Left cardiac atrium (tissue), 4 donors: ENCODE results near the gene TIAM1. TPM values are rescaled to one million over a fixed set of nuclear protein-coding genes. Genes with fewer than 3 reads are reported as not detected.

Experiments used
- ATAC-seq, 2 donors: fragments of 200-7000 bp; cut with Tn5 transposase; one replicate each; pipeline ENCODE4 v1.9.1; 2020; ENCODE audit warnings: mild to moderate bottlenecking in 2 of 2, moderate library complexity in 2 of 2
- DNase-seq: peaks from one replicate; pipeline ENCODE4 v3.0.0-alpha.2; 2020
- intact Hi-C, 2 donors: fragments of 100-400 bp; cut with DNase I; formaldehyde crosslinking; loops; one replicate each; pipeline versions ENCODE4 v1.14.1 to v1.15.1; 2022 to 2023
- total RNA-seq, 2 donors: library from RNA; stranded (reverse); fragmentation: NEBNext Ultra II Directional; extraction: Animal tissue kit (Norgen Biotek cat#: 25700); gene quantifications; one replicate each; pipeline ENCODE4 v1.2.1, GENCODE V29; 2021
- donor health status: DM: no; HTN: yes; CAD: no.
- donor health status: DM: no; HTN: yes; CAD: no; lungs with severe emphysema.
- donor health status: DM: yes; HTN: yes; CAD: no.
- donor health status: Dilated cardiomyopathy.

Gene TIAM1
- total RNA-seq, 2 donors from 2014 or later: 5.0 to 6.7 TPM

DNA sequence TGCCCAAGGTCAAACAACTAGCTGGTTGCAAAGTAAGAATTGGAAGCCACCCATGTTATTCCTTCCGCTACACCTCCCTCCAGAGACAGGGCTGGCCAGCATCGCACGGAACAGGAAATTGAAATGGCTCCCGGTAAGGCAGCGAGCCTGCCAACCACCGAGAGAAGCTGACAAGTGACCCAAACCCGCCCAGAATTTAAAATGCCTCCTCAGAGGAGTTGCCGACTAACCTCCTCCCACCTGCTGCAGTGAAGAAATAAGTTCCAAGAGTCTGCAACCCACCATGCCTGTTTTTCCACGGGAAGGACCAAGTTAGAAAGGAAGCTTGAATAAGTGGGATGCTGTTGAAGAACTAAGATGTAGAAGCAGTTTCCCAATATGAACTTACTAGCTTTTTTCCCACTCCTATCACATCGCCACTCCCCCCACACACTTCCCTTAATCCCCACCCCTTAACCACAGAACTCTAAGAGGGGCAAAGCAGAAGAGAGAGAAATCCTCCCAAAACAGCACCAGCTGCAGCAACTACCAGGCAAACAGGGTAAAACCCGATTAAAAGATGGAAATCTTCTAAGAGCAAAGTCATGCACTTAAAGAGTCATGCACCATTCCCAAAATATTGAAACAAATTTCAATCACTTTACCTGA lies 78.6 kb downstream of the TIAM1 start:
- ATAC-seq: peak; percentile 66 to 77
- peak; percentile 46 for DNase-seq
- intact Hi-C loops: no loop called here

GRCh38 chr21:31264574-31264973 lies 79.5 kb downstream of the TIAM1 start:
- ATAC-seq (no peak), DNase-seq (no peak)
- intact Hi-C loops: no loop called here

- ATAC-seq (peak; percentile 21 to 58), DNase-seq (no peak)
- intact Hi-C loops: no loop called here
These were observed 81.3 kb downstream of the TIAM1 start for GRCh38 chr21:31262728-31263127.

DNA sequence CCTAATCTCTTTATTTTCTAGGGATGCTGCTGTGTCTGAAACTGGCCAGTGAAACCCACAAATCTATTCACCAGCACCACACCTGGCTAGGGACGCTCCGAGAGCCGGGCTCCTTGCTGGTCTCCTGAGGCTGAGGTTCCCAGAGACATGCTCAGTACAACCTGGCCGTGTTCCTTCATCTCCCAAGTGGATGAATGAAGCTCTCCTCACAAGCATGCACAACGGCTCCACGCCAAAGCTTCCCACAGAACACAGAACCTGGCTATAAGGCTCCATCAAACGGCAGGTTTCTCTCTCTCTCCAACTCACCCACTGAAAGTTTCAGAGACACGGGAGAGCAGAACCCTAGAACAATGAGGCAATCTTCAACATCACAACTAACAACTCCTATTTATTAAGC lies 82.3 kb downstream of the TIAM1 start:
- DNase-seq (no peak), ATAC-seq (no peak)
- intact Hi-C loops: no loop called here

DNA sequence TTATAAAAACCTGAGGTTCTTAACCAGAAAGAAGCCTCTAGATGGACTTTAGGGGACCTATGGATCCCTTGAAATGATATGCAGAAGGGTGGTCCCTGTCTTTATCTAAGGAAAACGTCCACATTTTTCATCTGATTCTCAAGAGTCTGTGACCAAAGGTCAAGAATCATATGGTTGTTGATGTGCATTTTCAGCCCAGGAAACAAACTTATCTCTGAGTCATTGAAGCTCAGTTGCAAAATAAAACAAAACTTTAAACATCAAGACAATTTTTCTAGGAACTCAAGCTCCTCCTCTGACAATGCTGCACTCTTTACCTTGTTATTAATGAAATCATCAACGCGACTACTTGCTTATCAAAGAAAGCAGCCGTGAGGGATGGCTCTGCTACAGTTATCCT lies 83.3 kb downstream of the TIAM1 start:
- peak in 1 of 2 donors; percentile 26 for ATAC-seq
- intact Hi-C loops: no loop called here
- DNase-seq: no peak

DNA sequence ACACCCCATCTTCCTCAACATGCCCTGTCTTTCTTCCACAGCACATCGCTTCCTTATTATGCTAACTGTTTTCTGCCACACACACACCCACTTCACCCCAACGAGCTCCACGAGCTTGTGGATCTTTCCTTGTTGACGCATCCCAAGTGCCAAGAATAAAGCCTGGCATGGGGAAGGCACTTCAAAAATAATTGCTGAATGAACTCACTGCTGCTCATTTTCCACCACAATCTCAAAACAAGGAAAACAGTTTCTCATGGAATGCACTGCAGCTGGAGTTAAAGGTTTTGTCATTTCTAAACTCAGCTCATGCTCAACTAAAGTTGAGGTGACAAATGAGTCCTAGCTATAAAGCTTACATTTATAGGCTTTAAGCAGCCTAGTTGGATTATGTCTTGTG lies 86.0 kb downstream of the TIAM1 start:
- intact Hi-C loops: no loop called here
- ATAC-seq: peak in 1 of 2 donors; percentile 17
- DNase-seq: no peak

DNA sequence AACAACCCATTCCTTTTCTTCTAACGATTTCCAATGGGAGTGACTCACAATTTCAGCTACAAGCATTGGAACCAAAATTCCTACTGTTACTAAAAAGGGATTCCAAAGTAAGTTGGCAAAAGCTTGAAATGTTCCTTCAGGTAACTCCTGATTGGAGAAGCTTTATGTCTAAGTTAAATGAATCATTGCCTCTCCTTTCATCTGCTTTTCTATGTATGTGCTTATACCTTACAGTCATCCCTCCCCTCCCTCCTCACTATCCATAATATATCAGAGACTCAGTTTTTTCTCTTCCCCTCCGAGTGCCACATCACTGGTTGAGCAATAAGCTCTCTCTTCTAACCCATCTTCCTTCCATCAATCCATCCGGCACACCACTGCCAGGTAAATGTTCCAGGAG lies 86.8 kb downstream of the TIAM1 start:
- DNase-seq: no peak
- no peak for ATAC-seq
- intact Hi-C loops: no loop called here

DNA sequence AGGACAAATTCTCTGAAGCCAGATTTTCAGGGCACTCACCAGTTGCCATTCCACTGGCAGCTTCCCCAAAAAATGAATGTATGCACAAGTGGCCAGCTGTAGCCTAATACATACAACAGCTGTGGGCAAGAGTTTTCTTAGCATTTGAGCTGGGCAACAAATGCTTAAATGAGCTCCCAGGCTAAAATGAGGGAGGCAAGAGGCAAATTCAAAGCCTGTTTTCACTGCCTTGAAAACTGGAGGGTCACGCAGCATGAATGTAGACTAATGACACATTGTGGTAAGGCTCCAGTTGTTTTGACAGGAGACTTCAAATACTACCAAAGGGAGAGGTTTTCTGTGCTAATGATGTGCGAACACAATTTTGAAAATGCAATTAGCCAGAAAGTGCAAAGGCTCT lies 88.2 kb downstream of the TIAM1 start:
- ATAC-seq: no peak
- no peak for DNase-seq
- intact Hi-C loops: no loop called here

GRCh38 chr21:31255036-31255435 lies 89.0 kb downstream of the TIAM1 start:
- intact Hi-C loops: no loop called here
- no peak for ATAC-seq
- no peak for DNase-seq

GRCh38 chr21:31254131-31254530 lies 89.9 kb downstream of the TIAM1 start:
- DNase-seq (no peak), ATAC-seq (no peak)
- intact Hi-C loops: no loop called here

DNA sequence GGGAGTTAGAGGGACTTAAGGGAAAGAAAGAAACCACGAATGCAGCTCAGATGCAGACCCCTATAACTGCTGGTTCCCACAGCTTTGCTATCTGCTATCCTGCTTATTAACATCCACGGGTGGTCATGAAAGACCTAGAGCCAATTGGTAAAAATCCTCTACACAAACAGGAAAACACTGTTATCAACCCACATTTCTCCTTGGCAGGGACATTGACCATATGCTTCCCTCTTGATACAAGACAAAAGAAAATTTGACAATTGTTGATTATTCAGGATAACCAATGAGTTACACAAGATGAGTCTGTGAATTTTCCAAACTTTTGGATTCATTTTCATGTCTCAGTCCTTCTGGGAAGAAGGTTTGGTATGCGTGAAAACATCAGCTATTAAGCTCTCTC lies 90.4 kb downstream of the TIAM1 start:
- DNase-seq (no peak), ATAC-seq (no peak)
- intact Hi-C loops: no loop called here

GRCh38 chr21:31252611-31253010 lies 91.5 kb downstream of the TIAM1 start:
- intact Hi-C loops: no loop called here
- DNase-seq: no peak
- no peak for ATAC-seq

GRCh38 chr21:31252091-31252490 lies 92.0 kb downstream of the TIAM1 start:
- no peak for DNase-seq
- intact Hi-C loops: no loop called here
- ATAC-seq: no peak

GRCh38 chr21:31251686-31252085 lies 92.4 kb downstream of the TIAM1 start:
- intact Hi-C loops: no loop called here
- DNase-seq (no peak), ATAC-seq (no peak)

- intact Hi-C loops: no loop called here
- no peak for DNase-seq
- no peak for ATAC-seq
These were observed 95.5 kb downstream of the TIAM1 start for GRCh38 chr21:31248598-31248997.

DNA sequence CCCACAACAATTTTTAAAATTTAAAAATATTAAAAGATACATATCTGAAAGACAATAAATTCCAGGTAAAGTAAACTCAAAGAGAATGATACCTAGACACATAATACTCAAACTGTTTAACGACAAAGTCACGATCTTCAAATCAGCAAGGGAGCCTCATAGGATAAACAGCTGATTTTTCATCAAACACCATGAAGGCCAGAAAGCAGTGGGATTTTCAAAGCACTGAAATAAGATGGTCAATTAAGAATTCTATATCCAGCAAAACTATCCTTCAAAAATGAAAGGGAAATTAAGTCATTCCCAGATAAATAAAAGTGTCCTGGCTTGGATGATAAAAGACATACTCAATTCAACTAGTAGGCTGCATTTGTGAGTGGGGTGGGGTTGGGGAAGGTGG lies 100.5 kb downstream of the TIAM1 start:
- intact Hi-C loops: no loop called here
- ATAC-seq: no peak
- no peak for DNase-seq

DNA sequence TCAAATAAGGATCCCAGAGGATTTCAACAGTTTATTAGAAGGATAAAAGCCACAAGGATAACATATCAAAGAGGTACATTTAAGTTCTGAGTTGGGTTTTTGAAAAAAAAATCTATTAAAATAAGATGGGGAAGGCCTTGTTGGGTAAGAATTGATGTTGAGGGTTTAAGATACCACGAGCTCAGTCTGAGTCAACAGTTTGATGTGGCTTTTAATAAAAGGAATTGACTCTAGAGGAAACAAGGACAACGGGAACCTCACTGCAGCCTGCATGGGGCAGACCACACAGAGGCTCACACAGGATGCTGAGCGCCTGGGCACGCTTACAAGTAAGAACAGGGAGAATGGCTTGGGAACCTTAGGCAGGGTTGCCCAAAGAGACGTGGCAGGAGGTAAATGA lies 107.5 kb downstream of the TIAM1 start:
- ATAC-seq (no peak), DNase-seq (no peak)
- intact Hi-C loops: no loop called here

- DNase-seq (no peak), ATAC-seq (no peak)
- intact Hi-C loops: no loop called here
These were observed 108.2 kb downstream of the TIAM1 start for GRCh38 chr21:31235671-31236450.

DNA sequence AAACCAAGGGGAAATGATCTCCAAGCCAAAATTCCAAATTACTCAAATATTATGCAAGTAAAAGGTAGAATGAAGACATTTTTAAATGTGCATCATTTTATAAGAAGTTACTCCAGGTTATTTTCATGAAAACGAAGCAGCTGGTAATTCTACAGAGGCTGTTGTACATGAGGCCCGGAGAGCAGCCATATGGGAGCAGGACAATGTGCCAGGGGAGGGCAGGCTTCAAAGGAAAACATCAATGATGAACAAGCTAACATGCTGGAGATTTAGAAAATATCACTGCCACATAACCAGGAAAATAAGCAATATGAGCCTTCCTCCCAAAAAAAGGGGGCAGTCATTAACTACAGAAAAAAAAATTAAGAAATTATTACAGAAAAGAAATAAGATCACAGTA lies 109.1 kb downstream of the TIAM1 start:
- no peak for DNase-seq
- ATAC-seq: no peak
- intact Hi-C loops: no loop called here

- ATAC-seq (no peak), DNase-seq (no peak)
- intact Hi-C loops: no loop called here
These were observed 110.3 kb downstream of the TIAM1 start for GRCh38 chr21:31233711-31234110.

DNA sequence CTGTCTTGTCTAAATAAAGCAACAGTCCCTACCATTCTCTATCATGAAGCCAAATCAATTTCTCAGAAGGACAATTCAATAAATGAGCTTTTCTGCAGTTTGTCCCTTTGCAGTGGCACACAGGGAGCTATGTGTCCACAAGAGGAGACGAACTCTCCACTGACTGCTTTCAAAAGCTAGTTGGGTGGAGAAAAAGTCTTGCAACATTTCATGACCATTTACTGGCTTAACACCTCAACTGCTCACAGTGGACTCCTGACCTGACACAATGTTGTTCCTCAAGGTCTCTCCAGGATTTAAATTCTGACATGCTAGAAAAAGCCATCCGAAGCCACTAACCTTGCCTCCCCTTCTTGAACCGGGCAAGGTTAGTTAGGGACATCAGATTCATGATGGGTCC lies 111.7 kb downstream of the TIAM1 start:
- no peak for DNase-seq
- intact Hi-C loops: no loop called here

More for the DNA sequence above, 111.7 kb downstream of the TIAM1 start:
- ATAC-seq: no peak
